OCI-LY7 (cell line): ENCODE results near the gene CLVS2.

Source experiments
- EZH2phosphoT487 ChIP-seq: fragments of 200-600 bp; sonication (generic); IDR thresholded peaks from 2 replicates; pipeline ENCODE4 v1.6.1; 2018; ENCODE audit warnings: low read depth, borderline replicate concordance, mild to moderate bottlenecking, mixed run types, antibody characterized with exemption, low read length, moderate library complexity, mixed read lengths
- TF ChIP-seq, protein P1 (sequence below): fragments of 200-600 bp; sonication (generic); conservative IDR thresholded peaks from 2 replicates; pipeline ENCODE4 v1.5.1; 2014; ENCODE audit warnings: mild to moderate bottlenecking, antibody characterized with exemption, low read length, moderate library complexity, mixed read lengths

DNA sequence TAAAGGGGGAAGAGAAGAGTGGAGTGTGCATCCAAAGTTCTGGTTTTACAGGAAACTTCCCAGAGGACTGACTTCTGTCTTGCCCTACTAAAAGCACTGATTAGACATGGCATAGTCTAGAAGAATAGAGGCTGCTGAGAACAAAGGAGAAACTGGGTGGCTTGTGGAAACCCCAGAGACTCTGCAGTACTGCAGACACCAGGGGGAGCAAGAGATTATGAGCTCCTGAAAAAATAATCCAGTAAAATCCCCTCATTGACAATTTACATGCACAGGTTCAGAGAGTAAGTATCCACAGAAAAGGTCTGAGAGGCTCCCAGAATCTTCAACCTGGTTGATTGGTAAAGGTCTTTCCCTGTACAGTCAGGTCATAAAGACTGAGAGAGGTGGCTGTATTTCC, 48.7 kb upstream of the CLVS2 start:
- TF ChIP-seq, protein P1, sequence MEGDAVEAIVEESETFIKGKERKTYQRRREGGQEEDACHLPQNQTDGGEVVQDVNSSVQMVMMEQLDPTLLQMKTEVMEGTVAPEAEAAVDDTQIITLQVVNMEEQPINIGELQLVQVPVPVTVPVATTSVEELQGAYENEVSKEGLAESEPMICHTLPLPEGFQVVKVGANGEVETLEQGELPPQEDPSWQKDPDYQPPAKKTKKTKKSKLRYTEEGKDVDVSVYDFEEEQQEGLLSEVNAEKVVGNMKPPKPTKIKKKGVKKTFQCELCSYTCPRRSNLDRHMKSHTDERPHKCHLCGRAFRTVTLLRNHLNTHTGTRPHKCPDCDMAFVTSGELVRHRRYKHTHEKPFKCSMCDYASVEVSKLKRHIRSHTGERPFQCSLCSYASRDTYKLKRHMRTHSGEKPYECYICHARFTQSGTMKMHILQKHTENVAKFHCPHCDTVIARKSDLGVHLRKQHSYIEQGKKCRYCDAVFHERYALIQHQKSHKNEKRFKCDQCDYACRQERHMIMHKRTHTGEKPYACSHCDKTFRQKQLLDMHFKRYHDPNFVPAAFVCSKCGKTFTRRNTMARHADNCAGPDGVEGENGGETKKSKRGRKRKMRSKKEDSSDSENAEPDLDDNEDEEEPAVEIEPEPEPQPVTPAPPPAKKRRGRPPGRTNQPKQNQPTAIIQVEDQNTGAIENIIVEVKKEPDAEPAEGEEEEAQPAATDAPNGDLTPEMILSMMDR, result peak; percentile 36; the same call in 1 of the 2 replicates
- no peak for TF ChIP-seq EZH2phosphoT487
